Stimulated activated CD4-positive, alpha-beta T cell treated with anti-CD3 and anti-CD28 coated beads, Interleukin-1b, Interleukin-23, amount 100 ng/mL, for 4 hours (primary cell): ENCODE data around the gene TCN1.
"Not testable (repeated sequence)": the region's sequence is repeated elsewhere in the genome, so short reads cannot be mapped to it uniquely, and the experiment has no call there.

Experiments
- DNase-seq, 2 donors: peaks; one replicate each; pipeline ENCODE4 v3.0.0-alpha.2; 2020; ENCODE audit warnings: low read depth in 2 of 2

TCN1 gene

DNA sequence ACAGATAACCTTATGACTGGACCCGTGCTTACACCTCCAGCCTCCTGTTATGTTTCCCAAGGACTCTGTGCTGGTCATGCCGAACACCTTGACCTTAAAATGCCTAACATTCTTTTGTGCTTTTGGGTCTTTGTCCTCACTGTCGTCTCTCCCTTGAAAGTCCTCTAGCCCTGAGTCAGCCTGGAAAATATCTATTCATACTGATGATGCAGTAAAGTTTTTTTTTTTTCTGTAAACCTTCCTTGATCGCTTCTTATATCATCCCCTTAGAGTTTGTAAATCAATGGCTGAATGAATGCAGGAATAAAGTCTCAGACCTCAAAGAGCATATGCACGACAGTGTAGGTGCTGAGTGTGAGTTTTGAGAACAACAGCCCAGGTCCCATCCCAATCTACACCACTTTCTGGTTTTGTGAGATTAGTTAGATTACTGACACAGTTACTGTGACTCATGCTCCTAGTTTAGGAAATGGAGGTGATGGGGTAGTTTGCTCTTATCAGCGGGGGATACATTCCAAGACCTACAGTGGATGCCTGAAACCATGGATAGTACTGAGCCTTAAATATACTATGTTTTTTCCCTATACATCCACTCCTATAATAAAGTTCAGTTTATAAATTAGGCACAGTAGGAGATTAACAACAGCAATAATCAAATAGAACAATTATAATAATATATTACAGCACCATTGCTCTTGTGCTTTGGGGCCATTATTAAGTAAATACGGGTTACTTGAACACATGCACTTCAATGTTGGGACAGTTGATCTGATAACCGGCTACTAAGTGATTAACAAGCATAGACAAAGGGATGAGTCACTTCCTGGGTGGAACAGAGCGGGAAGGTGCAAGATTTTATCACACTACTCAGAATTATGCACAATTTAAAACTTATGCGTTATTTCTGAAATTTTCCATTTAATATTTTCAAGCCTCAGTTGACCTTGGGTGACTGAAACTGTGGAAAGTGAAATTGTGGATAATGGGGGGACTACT lies 8.6 kb downstream of the TCN1 start:
- no peak for DNase-seq

DNA sequence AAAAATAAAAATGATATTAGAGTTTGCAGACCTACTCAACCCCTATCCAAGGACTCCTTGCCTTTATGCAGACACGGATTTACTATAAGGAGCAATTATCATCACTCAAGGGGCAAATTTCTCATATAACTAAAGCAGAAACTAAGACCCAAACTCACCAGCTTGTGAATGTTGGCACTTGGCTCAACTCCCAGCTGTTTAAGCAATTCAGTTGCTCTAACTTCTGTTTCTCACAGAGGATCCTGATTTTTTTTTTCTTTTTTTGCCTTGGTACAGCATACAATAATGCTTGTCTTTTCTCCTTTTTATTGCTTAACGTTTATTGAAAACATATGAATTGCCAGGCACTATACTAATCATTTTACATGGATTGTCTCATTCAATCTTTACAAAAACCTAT lies 11.4 kb downstream of the TCN1 start:
- no peak for DNase-seq

DNA sequence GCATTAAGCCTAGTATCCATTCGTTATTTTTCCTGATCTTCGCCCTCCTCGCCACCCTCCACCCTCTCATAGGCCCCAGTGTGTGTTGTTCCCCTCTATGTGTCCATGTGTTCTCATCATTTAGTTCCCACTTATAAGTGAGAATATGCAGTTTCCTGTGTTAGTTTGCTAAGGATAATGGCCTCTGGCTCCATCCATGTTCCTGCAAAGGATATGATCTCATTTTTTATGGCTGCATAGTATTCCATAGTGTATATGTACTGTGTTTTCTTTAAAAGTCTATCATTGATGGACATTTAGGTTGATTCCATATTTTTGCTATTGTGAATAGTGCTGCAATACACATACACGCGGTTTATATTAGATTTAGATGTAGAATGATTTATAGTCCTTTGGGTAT lies 14.9 kb downstream of the TCN1 start:
- not testable (repeated sequence) for DNase-seq

DNA sequence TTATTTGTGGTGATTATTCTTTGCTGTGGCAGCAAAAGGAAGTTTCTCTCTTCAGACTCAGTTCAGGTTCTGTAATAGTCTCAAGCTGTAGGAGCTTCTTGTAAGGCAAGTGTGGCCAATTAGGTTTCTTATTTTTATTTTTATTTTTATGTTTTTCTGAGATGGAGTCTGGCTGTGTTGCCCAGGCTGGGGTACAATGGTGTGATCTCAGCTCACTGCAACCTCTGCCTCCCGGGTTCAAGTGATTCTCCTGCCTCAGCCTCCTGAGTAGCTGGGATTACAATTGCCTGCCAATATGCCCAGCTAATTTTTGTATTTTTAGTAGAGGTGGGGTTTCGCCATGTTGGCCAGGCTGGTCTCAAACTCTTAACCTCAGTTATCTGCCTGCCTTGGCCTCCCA lies 16.7 kb downstream of the TCN1 start:
- DNase-seq, result not testable (repeated sequence)

DNA sequence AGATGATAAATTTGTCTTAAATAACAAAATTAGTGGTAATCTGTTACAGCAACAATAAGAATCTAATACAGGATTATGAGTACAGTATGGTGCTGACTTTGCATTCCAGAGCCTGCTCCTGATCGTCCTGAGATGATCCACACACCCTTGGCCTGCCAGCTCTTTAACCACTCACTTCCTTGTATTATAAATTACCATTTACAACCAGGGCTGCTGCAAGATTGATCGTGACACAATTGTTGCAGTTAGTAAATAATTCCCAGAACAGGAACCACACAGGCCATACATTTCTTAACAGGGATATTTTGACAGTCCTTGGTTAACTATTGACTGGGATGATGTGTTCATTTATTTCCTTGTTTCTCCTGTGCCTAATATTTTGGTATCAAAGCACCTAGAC lies 17.2 kb downstream of the TCN1 start:
- no peak for DNase-seq

DNA sequence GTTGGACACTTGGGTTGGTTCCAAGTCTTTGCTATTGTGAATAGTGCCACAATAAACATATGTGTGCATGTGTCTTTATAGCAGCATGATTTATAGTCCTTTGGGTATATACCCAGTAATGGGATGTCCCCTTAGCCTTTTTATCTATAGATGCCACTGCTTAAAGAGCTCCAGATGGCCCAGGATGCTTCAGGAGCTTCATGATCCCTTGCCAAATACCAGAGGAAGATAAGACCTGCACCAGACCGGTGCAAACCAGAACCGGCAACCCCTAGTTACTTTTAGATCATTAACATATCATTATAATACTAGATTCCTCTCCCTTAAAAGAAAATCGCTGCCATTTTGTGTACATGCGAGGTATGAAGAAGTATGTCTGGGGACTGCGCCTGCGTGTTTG lies 17.8 kb downstream of the TCN1 start:
- DNase-seq, result not testable (repeated sequence)

DNA sequence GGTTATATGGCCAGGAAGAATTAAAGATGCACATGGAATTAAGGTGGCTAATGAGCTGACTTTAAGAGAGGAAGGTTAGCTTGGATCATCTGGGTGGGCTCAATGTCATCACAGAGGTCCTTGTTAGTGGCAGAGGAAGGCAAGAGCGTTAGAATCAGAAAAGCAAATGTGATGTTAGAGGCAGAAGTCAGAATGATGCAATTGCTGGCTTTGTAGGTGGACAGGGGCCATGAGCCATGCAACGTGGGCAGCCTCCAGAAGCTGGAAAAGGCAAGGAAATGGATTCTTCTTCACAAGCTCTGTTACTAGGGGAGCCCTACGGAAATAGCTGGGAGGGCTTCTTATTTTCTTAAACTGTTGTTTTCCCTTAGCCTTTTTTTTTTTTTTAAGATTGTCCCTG lies 18.7 kb downstream of the TCN1 start:
- DNase-seq, result no peak

DNA sequence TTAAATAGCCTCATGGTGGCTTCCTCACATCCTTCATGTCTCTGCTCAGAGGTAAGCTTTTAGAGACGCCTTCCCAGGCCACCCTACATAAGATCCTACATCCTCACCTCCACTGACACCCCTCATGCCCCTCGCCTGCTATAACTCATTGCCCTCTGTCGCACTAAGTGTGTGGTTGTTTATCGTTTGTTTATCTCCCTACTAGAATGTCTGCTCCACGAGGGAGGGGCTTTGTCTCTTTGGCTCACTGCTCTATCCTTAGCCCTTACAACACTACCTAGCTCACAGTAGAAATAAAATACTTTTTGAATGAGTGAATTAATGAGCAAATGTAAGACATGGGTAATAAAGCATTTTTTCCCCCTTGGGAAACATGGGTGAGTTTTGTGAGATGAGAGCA lies 19.7 kb downstream of the TCN1 start:
- DNase-seq, result no peak

DNA sequence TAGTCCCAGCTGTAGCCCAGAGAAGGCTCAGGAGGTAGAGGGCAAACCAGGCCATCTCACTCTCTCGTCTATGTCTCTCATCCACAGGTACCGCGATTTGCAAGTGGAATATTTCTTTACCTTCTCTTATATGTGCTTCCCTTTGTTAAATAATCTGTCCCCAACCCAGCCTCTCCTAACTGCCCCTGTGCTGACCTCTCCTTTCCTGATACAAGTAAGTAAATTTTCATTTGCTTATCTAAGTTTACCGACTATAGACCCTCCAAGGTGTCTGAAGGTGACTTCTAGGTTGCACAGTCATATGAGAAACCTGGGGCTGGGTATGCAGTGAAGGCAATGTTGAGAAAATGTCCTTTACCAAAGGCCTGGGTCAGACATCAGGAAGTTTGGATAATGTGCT lies 20.9 kb downstream of the TCN1 start, which contains the start of gene CBLIF:
Gene CBLIF (minus strand): TSS at position 101 of the 400 bp plus-strand sequence. CDS start 46 bp downstream, at position 55.
- DNase-seq, result no peak

DNA sequence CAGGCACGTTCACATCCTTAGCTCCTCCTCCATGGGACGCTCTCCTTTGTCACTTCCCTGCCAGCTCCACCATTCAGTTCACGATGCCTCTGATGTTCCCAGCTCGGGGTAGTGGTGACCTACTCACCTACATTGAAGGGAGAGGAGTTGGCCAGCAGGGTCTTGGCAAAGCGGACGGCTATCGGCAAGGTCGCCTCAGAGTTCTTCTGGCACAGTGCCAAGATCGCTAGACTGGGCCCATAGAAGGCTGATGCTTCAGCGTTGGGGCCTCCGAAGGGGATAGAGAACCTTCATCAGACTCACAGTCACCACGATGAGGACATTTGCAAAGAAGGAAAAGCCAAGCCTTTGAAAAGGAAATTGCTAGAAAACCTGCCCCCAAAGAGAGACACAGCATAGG lies 24.0 kb downstream of the TCN1 start:
- no peak for DNase-seq

DNA sequence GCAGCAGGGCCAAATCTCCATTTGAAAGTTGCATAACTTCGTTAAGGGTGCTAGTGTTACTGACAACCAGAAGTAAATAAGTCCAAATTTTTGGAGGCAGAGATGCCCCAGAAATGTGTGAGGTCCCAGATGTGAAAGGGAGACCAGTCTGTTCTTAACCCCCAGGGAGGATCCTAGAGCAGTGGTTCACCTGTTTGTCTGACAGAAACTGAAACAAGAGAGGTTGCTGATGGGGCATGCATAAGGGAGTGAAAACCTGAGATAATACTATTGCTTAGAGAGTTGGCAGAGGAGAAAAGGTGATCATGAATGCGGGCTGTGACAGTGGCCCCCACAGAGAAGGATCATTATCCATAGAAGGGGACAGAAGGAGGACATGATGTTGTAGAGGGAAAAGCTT lies 24.8 kb downstream of the TCN1 start:
- no peak for DNase-seq

DNA sequence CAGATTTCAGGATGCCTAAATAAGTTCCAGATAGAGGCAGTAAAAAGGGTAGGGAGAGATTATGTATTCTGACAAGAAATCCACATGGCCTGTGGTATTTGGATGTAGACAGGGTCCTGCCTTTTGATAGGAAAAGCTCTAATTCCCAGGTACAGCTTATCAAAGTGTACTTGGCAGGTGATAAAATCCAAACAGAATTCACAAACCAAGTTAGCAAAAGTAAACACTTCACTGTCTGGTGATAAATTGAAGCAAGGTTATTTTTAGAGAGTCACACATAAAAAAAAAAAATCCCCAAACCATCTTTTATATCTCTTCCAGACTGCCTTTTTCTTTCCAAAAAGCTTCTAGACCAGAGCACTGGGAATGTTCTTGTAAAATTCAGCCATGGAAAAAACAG lies 26.7 kb downstream of the TCN1 start:
- no peak for DNase-seq

DNA sequence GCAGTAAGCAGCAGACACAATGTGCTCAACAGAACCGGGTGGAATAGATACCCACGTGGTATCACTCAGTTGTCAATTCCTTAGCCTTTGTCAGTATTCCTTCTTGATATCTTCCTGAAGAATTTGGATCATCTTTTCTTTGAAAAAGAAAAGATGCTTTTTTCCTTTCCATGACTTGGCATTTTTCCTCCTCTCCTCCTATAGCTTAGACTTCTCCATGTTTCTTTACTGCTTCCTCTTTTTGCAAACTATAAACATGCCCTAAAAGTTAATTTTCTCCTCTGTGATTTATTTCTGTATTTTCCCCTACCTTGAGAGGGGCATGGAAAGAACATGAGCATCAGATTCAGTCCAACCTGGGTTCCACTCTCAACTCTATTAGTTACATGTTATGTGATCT lies 32.7 kb downstream of the TCN1 start:
- DNase-seq, result no peak

DNA sequence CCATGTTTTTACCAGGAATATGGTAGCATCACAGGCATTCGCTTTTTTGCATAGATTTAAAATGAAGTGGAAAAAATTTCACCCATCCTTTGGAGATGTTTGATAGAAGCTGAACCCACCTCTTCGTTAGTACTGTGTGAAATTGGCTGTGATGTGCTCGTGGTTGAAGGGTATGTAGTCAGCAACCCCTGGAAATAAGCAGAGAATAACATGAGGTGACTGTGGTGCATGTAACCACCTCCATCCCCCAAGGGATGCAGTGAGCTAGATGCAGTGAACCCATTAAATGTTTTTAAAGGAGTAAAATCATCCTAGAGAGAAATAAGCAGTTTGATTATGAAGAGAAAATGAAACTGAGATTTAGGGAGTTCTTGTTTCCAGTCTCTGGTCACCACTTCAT lies 36.9 kb downstream of the TCN1 start:
- DNase-seq, result no peak

DNA sequence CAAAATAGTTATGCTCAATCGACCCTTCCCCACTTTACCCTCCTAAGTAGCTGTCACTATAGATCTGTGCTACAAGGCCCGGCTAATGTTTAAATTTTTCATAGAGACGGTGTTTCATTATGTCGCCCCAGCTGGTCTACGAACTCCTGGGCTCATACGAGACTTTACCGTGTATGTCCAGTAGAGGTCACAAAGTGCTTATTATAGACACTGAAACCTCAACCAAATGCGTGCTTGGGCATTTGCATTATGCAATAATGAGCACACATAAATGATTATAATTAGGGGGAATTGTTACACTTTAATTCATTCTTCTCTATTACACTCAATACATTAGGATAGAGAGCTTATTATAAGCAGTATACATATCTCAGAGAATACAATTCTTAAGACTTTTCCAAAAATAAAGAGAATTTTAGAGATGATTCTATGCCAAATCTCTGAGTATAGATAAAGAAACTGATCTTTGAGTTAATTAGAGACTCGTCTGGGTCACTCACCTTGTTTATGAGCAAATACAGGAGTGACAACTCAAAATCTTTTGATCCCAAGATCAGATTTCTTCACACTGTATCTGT lies 43.2 kb downstream of the TCN1 start:
- DNase-seq, result peak in 1 of 2 donors; percentile 9

DNA sequence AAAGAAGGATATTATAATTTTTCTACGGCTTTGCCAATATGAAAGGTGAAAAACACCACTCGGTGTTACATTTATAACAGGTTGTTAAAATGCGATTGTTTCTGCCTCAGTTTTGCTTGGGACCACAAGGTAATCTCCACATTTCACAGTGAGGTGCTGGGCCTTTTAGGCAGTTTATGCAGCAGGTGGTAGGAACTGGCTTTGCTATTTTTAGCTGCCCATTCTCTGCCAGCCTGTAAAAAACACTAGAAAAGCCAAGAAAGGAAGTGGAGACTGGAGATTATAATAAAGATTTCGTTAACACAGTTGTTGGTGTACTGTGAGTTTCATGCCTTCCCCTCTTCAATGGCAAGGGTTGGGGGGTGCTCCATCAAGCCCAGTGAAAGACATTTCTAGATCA lies 47.7 kb downstream of the TCN1 start:
- no peak for DNase-seq

DNA sequence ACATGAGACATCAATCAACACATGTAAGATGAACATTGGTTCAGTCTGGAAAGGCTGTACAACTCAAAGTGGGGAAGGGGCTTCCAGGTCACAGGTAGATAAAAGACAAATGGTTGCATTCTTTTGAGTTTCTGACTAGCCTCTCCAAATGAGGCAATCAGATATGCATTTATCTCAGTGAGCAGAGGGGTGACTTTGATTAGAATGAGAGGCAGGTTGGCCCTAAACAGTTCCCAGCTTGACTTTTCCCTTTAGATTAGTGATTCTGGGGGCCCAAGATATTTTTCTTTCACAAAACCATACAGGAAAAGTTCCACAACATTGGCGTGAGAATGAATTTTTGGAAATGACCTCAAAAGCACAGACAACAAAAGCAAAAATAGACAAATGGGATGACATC lies 49.9 kb downstream of the TCN1 start:
- not testable (repeated sequence) for DNase-seq

DNA sequence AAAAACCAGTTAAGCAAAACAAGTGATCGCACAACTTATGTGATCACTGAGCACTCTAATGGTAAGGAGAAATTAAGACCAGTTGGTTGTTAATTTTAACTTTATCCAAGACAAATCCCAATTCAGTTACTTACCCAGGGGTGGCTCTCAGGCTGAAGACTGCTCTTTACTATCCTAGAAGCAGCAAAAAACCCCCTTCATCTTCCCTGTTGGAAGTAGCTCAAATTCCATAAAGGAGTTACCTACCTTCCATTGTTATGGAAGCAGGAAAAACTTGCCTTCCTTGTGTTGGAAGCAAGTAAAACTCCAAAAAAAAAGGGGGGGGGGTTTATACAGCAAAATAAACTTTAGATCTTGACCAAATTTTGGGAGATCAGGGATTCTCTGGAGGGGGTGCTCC lies 50.5 kb downstream of the TCN1 start:
- DNase-seq, result no peak

DNA sequence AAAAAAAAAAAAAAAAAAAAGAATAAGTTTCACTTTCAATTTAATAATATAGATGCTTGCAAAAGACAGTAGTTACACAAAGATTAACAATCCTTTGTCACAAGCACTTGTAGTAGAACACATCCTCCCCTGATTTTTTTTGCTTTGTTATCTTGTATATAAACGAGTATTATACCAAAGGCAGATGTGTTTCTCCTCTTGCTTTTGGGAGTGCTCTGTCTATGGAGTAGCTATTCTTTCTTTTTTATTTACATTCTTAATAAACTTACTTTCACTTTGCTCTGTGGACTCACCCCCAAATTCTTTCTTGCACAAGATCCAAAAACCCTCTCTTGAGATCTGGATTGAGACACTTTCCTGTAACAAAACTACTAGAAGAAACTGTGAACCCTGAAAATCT lies 52.3 kb downstream of the TCN1 start:
- no peak for DNase-seq

DNA sequence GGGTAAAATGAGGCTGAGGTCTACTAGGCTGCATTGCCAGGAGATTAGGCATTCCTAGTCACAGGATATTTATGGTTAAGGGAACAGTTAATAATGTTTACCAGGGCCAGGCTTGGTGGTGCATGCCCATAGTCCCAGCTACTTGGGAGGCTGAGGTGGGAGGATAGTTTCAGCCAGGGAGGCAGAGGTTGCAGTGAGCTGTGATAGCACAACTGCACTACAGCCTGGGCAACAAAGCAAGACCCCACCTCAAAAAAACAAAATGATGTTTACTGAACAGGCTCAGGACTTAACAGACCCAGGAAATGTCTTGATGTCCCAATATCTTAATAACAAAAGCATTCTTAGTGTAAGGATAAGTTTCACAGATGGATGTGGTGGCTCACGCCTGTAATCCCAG lies 52.9 kb downstream of the TCN1 start:
- no peak for DNase-seq

DNA sequence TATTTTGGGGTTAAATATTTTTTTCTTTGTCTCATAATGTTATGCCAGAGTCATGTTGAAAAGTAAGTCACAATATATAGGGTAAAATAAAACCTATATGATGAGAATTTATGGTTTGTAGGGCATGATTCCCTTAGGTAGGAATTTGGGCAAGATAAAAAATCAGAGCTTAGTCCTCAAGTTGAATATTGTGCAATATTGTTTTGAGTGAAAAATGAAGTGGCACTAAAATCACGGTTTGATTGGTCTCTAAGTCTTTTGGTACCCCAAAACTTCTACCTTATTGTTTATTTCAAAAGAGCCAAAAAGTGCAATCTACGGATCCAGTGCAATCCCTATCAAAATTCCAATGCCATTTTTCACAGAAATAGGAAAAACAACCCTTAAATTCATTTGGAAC lies 54.1 kb downstream of the TCN1 start:
- DNase-seq, result no peak

DNA sequence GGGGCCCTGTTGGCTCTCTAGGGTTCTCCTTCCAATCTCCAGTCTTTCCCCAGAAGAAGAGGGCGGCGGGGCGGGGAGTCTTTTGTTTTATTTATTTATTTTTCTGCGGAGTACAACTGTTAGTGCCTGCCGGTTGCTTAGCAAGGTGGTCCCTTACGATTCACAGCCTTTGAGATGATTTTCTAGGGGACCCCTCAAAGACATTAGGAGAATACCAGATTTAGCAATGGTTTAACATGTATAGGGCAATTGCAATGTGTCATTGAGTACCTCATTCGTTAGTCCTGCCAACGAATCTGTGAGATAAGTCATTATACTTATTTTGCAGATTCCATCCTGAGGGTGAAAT lies 55.4 kb downstream of the TCN1 start:
- DNase-seq, result no peak

DNA sequence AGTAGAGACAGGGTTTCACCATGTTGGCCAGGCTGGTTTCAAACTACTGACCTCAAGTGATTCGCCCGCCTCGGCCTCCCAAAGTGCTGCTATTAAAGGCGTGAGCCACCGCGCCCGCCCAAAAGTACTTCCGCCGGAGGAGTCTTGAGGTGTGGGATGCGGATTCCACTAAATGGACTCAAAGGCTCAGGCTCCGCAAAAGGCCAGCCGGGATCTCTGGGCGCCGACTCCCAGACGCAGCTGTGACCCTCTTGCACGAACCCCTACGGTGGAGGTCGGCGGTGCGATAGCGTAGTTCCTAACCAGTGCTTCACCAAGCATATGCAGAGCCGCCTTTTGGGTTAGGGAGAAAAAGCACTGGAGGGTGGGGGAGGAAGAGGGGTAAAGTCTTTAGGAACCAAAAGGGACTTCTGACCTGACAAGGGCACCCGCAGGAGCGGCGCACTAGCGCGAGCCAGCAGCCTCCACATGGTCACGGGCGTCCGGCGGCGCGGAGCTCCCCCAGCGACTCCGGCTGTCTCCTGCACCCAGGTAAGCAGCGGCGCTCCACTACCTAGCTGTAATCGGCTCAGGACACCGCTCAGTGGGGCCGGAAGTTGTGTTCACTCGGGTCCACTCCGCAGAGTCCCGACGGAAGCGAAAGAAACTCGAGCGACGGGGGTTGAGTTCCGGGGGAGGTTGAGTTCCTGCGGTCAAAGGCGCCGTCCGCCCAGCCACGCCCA lies 55.9 kb downstream of the TCN1 start, which contains the start of gene MRPL16:
Gene MRPL16 (minus strand): TSS at position 590 of the 722 bp plus-strand sequence. CDS start 120 bp downstream, at position 470.
- DNase-seq, result peak; percentile 79 to 87
